Lower lobe of right lung (tissue), 2 donors: Measurements from ENCODE around the gene CENPM. TPM values are rescaled to one million over a fixed set of nuclear protein-coding genes. Genes with fewer than 3 reads are reported as not detected.
A peak's percentile ranks its signal among the peaks of the same experiment; 100 is the strongest.

Source experiments
- ATAC-seq, 2 donors: fragments of 200-7000 bp; cut with Tn5 transposase; one replicate each; pipeline ENCODE4 v1.9.1; 2020 to 2022; ENCODE audit warnings: mild to moderate bottlenecking in 2 of 2, moderate library complexity in 2 of 2
- DNase-seq: peaks from one replicate; pipeline ENCODE4 v3.0.0-alpha.2; 2020
- H3K27ac ChIP-seq: fragments of 200-600 bp; one replicate; pipeline ENCODE4 v1.8.0; 2022
- H3K27me3 ChIP-seq: fragments of 200-600 bp; one replicate; pipeline ENCODE4 v1.8.0; 2022; ENCODE audit warnings: low read depth
- H3K36me3 ChIP-seq: fragments of 200-600 bp; one replicate; pipeline ENCODE4 v1.8.0; 2022; ENCODE audit warnings: mild to moderate bottlenecking
- H3K4me1 ChIP-seq: fragments of 200-600 bp; one replicate; pipeline ENCODE4 v1.8.0; 2022
- H3K4me3 ChIP-seq: fragments of 200-600 bp; one replicate; pipeline ENCODE4 v1.8.0; 2022; ENCODE audit warnings: mild to moderate bottlenecking
- H3K9me3 ChIP-seq: fragments of 200-600 bp; one replicate; pipeline ENCODE4 v1.8.0; 2022
- intact Hi-C: fragments of 100-400 bp; cut with DNase I; formaldehyde crosslinking; loops from one replicate; pipeline ENCODE4 v1.11.0; 2022
- total RNA-seq: library from RNA; stranded (reverse); fragmentation: NEBNext Ultra II Directional; extraction: Animal tissue kit (Norgen Biotek cat#: 25700); gene quantifications from one replicate; pipeline ENCODE4 v1.2.1, GENCODE V29; 2021
- TF ChIP-seq, protein P1 (sequence below): fragments of 200-600 bp; IDR thresholded peaks from one replicate; pipeline ENCODE4 v1.8.0; 2022; ENCODE audit warnings: antibody characterized with exemption, mild to moderate bottlenecking
- donor health status: DM: no; HTN: yes; CAD: no; lungs with severe emphysema.

The CENPM gene
- total RNA-seq, 1 donor from 2014 or later = 2.3 TPM

DNA sequence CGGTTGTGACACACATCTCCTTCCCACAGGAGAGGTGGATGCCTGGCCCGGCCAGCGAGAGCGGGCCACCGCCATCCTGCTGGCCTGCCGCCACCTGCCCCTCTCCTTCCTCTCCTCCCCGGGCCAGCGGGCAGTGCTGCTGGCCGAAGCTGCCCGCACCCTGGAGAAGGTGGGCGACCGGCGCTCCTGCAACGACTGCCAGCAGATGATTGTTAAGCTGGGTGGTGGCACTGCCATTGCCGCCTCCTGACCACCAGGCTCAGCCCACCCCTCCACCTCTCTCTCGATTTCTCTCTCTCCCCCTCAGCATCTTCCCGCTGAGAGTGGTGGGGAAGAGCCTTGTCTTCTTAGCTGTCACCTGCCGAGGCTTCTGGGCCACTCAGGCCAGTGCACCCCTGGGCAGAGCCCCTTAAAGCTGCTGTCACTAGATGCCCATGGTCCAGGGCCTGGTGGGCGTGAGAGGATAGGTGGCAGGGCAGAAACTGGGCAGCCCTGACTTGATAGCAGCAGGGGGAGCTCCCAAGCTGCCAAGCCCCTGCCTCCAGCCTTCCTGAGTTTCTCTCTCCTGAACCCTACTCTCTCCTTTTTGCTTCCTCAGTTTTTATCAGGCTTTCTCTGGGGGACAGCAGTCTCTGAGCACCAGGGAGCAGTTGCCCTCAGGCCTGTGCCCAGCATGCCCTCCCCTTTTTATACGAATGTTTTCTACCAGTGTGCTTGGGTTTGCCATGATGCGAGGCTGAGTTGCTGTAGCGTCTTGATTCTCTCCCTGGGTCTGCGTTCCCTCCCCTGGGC lies 41.3 kb downstream of the CENPM start:
- H3K27me3 ChIP-seq = peaks cover 18% of the 10 kb centered on the region
- no peaks in the 10 kb centered on the region for H3K9me3 ChIP-seq
- H3K4me1 ChIP-seq = peaks cover 9% of the 10 kb centered on the region
- TF ChIP-seq, protein P1, sequence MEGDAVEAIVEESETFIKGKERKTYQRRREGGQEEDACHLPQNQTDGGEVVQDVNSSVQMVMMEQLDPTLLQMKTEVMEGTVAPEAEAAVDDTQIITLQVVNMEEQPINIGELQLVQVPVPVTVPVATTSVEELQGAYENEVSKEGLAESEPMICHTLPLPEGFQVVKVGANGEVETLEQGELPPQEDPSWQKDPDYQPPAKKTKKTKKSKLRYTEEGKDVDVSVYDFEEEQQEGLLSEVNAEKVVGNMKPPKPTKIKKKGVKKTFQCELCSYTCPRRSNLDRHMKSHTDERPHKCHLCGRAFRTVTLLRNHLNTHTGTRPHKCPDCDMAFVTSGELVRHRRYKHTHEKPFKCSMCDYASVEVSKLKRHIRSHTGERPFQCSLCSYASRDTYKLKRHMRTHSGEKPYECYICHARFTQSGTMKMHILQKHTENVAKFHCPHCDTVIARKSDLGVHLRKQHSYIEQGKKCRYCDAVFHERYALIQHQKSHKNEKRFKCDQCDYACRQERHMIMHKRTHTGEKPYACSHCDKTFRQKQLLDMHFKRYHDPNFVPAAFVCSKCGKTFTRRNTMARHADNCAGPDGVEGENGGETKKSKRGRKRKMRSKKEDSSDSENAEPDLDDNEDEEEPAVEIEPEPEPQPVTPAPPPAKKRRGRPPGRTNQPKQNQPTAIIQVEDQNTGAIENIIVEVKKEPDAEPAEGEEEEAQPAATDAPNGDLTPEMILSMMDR = no peak
- H3K36me3 ChIP-seq = peaks cover 60% of the 10 kb centered on the region
- intact Hi-C loops = no loop called here
- H3K4me3 ChIP-seq = no peak overlapping the region
- ATAC-seq (no peak), DNase-seq (no peak)
- no peak overlapping the region for H3K27ac ChIP-seq

DNA sequence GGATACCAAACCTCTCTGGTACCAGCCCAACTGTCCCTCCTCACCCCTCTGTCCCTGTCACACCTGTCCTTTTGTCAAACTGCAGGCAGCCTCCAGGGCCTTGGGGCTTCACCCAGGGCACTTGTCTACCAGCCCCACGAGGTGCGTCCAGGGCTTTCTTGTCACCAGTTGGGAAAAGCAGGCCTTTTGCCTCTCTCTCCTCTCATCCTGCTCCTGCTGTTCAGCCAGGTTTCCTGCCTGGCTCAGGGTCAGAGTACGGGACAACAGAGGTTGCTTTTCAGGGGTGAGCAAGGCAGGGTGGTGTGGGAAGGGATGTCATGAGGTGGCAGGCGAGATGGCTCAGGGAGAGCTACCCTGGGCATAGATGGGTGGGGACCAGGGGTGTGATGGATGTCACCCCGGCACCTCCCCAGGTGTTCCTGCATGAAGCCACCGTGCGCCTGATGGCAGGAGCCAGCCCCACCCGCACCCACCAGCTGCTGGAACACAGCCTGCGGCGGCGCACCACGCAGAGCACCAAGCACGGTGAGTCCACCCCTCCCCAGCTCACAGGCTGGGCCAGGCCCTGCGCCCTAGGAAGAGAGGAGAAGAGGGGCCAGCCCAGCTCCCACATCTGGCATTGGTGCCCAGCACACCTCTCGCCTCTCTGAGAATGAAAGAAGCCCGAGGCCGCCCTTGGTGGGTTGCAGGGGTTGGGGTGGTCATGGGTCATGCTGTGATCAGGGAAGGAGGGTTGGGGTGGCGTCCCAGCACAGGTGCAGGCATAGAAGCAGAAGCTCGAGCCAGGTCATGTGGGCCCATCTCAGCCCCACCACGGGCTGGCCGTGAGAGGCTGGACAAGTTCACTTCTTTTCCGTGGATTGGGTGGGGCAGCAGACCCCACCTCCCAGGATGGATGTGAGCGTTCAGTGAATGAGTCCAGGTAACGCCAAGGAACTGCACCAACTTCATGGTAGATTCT lies 42.2 kb downstream of the CENPM start:
- H3K36me3 ChIP-seq = peaks cover 69% of the 10 kb centered on the region
- DNase-seq (no peak), ATAC-seq (no peak)
- H3K9me3 ChIP-seq = no peaks in the 10 kb centered on the region
- TF ChIP-seq, protein P1 = no peak
- H3K4me1 ChIP-seq = peaks cover 6% of the 10 kb centered on the region
- intact Hi-C loops = no loop called here
- no peak overlapping the region for H3K4me3 ChIP-seq
- peaks cover 9% of the 10 kb centered on the region for H3K27me3 ChIP-seq
- no peak overlapping the region for H3K27ac ChIP-seq

DNA sequence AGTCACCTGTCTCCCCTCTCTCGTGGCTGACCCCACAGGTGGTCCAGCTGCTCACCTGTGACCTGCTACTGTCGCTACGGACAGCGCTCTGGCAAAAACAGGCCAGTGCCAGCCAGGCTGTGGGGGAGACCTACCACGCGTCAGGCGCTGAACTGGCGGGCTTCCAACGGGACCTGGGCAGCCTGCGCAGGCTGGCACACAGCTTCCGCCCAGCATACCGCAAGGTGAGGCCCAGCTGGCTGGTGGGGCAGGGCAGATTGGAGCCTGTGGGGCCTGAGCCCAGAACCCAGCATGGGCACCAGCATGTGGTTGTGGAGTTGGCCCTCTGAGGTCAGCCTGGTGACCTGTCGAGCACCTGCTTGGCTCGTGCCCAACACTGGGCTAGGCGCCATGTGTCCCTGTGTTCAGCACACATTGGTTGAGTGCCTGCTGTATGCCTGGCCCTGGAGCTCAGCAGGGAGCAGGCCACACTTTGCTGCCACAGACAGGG lies 44.0 kb downstream of the CENPM start:
- Histone ChIP-seq H3K27ac (no peak overlapping the region), H3K9me3 (no peaks in the 10 kb centered on the region), H3K27me3 (no peaks in the 10 kb centered on the region), H3K4me1 (no peaks in the 10 kb centered on the region), H3K4me3 (no peak overlapping the region), H3K36me3 (peaks cover 86% of the 10 kb centered on the region)
- DNase-seq (no peak), ATAC-seq (peak in 1 of 2 donors; percentile 13)
- intact Hi-C loops = no loop called here
- TF ChIP-seq, protein P1 = no peak

DNA sequence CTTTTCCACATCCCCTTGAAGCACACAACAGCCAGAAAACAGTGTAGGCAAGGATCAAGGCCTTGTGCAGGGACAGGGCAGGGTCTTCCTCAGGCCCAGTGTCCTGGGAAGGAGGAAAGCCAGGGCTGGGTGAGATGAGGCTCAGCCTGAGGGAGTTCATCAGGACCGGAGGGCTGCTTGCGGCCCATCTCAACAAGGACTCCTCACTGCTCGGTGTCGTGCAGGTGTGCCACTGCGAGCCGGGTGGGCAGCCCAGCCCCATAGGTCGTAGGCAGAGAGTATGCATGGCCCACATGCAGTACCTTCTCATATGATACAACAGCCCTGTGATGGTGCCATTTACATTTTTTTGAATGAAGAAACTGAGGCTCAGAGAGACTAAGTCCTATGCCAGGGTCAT lies 44.9 kb downstream of the CENPM start:
- TF ChIP-seq, protein P1 = no peak
- H3K4me3 ChIP-seq = no peak overlapping the region
- peaks cover 96% of the 10 kb centered on the region for H3K36me3 ChIP-seq
- no peak overlapping the region for H3K27ac ChIP-seq
- H3K27me3 ChIP-seq = no peaks in the 10 kb centered on the region
- no peak for ATAC-seq
- DNase-seq = no peak
- no peaks in the 10 kb centered on the region for H3K9me3 ChIP-seq
- intact Hi-C loops = no loop called here
- no peaks in the 10 kb centered on the region for H3K4me1 ChIP-seq

DNA sequence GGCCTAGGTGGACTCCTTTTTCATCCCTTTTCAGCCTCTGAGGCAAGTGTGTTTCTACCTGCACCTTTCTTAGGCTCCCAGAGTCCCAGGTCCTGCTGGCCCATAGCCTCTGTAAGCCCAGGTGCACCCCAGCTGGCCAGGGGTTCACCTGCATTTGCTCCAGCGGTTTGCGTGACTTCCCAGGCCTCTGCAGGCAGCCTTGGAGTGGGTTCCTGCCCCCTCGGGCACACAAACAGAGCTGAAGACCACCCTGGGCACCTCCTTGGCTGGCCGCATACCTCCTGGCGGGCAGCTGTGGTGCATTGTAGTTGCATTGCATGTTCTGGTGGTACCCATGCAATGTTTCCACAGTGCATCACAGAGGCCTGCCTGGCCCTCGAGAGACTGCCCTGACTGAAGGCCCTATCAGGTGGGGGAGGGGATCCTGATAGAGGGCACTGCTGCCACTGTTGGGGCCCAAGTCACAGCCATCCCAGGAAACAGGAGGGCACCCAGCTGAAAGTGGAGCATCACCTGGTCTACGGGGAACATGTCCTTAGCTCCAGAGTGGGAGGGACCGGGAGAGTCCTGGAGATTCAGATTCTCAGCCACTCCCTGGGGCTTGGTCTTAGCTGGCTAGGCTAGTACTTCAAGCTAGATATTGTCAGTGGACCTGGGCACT lies 46.2 kb downstream of the CENPM start:
- TF ChIP-seq, protein P1 = no peak
- Histone ChIP-seq H3K4me1 (no peaks in the 10 kb centered on the region), H3K4me3 (no peak overlapping the region), H3K36me3 (peaks cover 97% of the 10 kb centered on the region), H3K27ac (no peak overlapping the region), H3K27me3 (no peaks in the 10 kb centered on the region), H3K9me3 (no peaks in the 10 kb centered on the region)
- DNase-seq = peak; percentile 25
- intact Hi-C loops = no loop called here
- ATAC-seq = no peak
